ENCODE data around the gene SMG6. TPM values are rescaled to one million over a fixed set of nuclear protein-coding genes. Genes with fewer than 3 reads are reported as not detected.
"Not testable (repeated sequence)": the region's sequence is repeated elsewhere in the genome, so short reads cannot be mapped to it uniquely, and the experiment has no call there.

SMG6 gene
- total RNA-seq, 1 experiment from 2014 or later: 15.3 TPM

GRCh38 chr17:2204393-2204792 is 99.2 kb downstream of the SMG6 start:
- Histone ChIP-seq H3K9me3 (no peaks in the 10 kb centered on the region), H3K4me3 (no peak overlapping the region), H3K36me3 (no peaks in the 10 kb centered on the region), H3K27me3 (no peaks in the 10 kb centered on the region)
- DNase-seq: no peak

- no peaks in the 10 kb centered on the region for H3K9me3 ChIP-seq
- no peak for DNase-seq
- no peak overlapping the region for H3K4me3 ChIP-seq
- no peaks in the 10 kb centered on the region for H3K36me3 ChIP-seq
- H3K27me3 ChIP-seq: no peaks in the 10 kb centered on the region
Observed at GRCh38 chr17:2203818-2204217, 99.8 kb downstream of the SMG6 start.

- Histone ChIP-seq H3K36me3 (no peaks in the 10 kb centered on the region), H3K4me3 (no peak overlapping the region), H3K27me3 (no peaks in the 10 kb centered on the region), H3K9me3 (no peaks in the 10 kb centered on the region)
- no peak for DNase-seq
Observed at GRCh38 chr17:2202996-2203575, 100.5 kb downstream of the SMG6 start.

GRCh38 chr17:2202302-2202995 is 101.1 kb downstream of the SMG6 start:
- no peak overlapping the region for H3K4me3 ChIP-seq
- DNase-seq: no peak
- no peaks in the 10 kb centered on the region for H3K36me3 ChIP-seq
- no peaks in the 10 kb centered on the region for H3K9me3 ChIP-seq
- no peaks in the 10 kb centered on the region for H3K27me3 ChIP-seq

GRCh38 chr17:2199386-2199785 is 104.2 kb downstream of the SMG6 start:
- H3K36me3 ChIP-seq, H3K4me3 ChIP-seq, H3K9me3 ChIP-seq, DNase-seq, H3K27me3 ChIP-seq: not testable (repeated sequence)

- no peaks in the 10 kb centered on the region for H3K9me3 ChIP-seq
- no peaks in the 10 kb centered on the region for H3K36me3 ChIP-seq
- no peaks in the 10 kb centered on the region for H3K27me3 ChIP-seq
- DNase-seq: no peak
- H3K4me3 ChIP-seq: no peak overlapping the region
Observed at GRCh38 chr17:2198927-2199326, 104.7 kb downstream of the SMG6 start.

- Histone ChIP-seq H3K27me3 (no peaks in the 10 kb centered on the region), H3K9me3 (no peaks in the 10 kb centered on the region), H3K4me3 (no peak overlapping the region), H3K36me3 (0 out of 2 replicates have a peak, but pooled peaks cover 2% of the 10 kb centered on the region)
- DNase-seq: no peak
Observed at GRCh38 chr17:2197271-2197670, 106.3 kb downstream of the SMG6 start.

- Histone ChIP-seq H3K27me3 (no peaks in the 10 kb centered on the region), H3K4me3 (no peak overlapping the region), H3K36me3 (0 out of 2 replicates have a peak, but pooled peaks cover 10% of the 10 kb centered on the region), H3K9me3 (no peaks in the 10 kb centered on the region)
- DNase-seq: no peak
Observed at GRCh38 chr17:2195729-2196128, 107.9 kb downstream of the SMG6 start.

GRCh38 chr17:2194889-2195335 is 108.7 kb downstream of the SMG6 start:
- Histone ChIP-seq H3K36me3 (0 out of 2 replicates have a peak, but pooled peaks cover 10% of the 10 kb centered on the region), H3K4me3 (no peak overlapping the region), H3K9me3 (no peaks in the 10 kb centered on the region), H3K27me3 (no peaks in the 10 kb centered on the region)
- no peak for DNase-seq

GRCh38 chr17:2192367-2193057 is 111.1 kb downstream of the SMG6 start:
- no peaks in the 10 kb centered on the region for H3K9me3 ChIP-seq
- H3K36me3 ChIP-seq: peaks cover 14% of the 10 kb centered on the region; the same call in 1 of the 2 replicates
- no peaks in the 10 kb centered on the region for H3K27me3 ChIP-seq
- no peak overlapping the region for H3K4me3 ChIP-seq
- peak; percentile 74 for DNase-seq

- H3K27me3 ChIP-seq: no peaks in the 10 kb centered on the region
- DNase-seq: no peak
- no peaks in the 10 kb centered on the region for H3K9me3 ChIP-seq
- H3K36me3 ChIP-seq: peaks cover 14% of the 10 kb centered on the region; the same call in 1 of the 2 replicates
- no peak overlapping the region for H3K4me3 ChIP-seq
Observed at GRCh38 chr17:2191785-2192184, 111.8 kb downstream of the SMG6 start.

GRCh38 chr17:2191227-2191626 is 112.4 kb downstream of the SMG6 start:
- no peaks in the 10 kb centered on the region for H3K9me3 ChIP-seq
- DNase-seq: no peak
- H3K4me3 ChIP-seq: no peak overlapping the region
- peaks cover 14% of the 10 kb centered on the region; the same call in 1 of the 2 replicates for H3K36me3 ChIP-seq
- H3K27me3 ChIP-seq: no peaks in the 10 kb centered on the region

- peak; percentile 45 for DNase-seq
- H3K36me3 ChIP-seq: peaks cover 14% of the 10 kb centered on the region; the same call in 1 of the 2 replicates
- H3K9me3 ChIP-seq: no peaks in the 10 kb centered on the region
- H3K4me3 ChIP-seq: no peak overlapping the region
- H3K27me3 ChIP-seq: no peaks in the 10 kb centered on the region
Observed at GRCh38 chr17:2190014-2190413, 113.6 kb downstream of the SMG6 start.

- Histone ChIP-seq H3K4me3 (no peak overlapping the region), H3K9me3 (no peaks in the 10 kb centered on the region), H3K27me3 (no peaks in the 10 kb centered on the region), H3K36me3 (peaks cover 14% of the 10 kb centered on the region; the same call in 1 of the 2 replicates)
- DNase-seq: no peak
Observed at GRCh38 chr17:2188971-2189630, 114.5 kb downstream of the SMG6 start.

GRCh38 chr17:2187758-2188157 is 115.8 kb downstream of the SMG6 start:
- Histone ChIP-seq H3K36me3 (peaks cover 14% of the 10 kb centered on the region; the same call in 1 of the 2 replicates), H3K9me3 (no peaks in the 10 kb centered on the region), H3K4me3 (no peak overlapping the region), H3K27me3 (no peaks in the 10 kb centered on the region)
- DNase-seq: no peak

- no peak overlapping the region for H3K4me3 ChIP-seq
- no peak for DNase-seq
- H3K9me3 ChIP-seq: no peaks in the 10 kb centered on the region
- H3K36me3 ChIP-seq: peaks cover 8% of the 10 kb centered on the region; the same call in 1 of the 2 replicates
- no peaks in the 10 kb centered on the region for H3K27me3 ChIP-seq
Observed at GRCh38 chr17:2186937-2187336, 116.6 kb downstream of the SMG6 start.
